OCI-LY1 (cell line): Measurements from ENCODE around the gene PACSIN2.

Source experiments
- CTCF ChIP-seq: fragments of 200-600 bp; sonication (generic), shearing (Covaris generic); IDR thresholded peaks from 2 replicates; pipeline ENCODE4 v1.5.1; 2017; ENCODE audit warnings: mild to moderate bottlenecking, antibody characterized with exemption, low read length, moderate library complexity, mixed read lengths
- EZH2 ChIP-seq: fragments of 200-600 bp; sonication (generic), shearing (Covaris generic); IDR thresholded peaks from 2 replicates; pipeline ENCODE4 v1.8.0; 2017; ENCODE audit warnings: borderline replicate concordance, mixed run types, mild to moderate bottlenecking, antibody characterized with exemption, low read length, moderate library complexity, mixed read lengths

DNA sequence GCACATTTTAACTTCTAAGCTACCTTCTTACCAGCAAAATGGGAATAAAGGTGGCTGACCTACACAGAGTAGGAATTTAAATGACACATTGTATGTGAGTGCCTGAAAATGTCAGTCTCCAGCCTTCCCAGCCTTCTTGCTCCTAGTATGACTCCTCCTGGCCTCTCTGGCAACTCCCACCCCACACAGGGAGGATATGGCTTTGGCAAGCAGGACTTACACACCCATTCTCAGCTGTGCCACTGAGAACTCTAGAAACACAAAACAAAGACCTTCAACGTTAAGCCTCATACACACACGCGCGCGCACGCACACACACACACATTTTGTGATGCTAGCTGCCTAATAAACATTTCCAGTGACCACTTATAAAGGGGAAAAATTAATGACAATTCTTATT is 65.8 kb downstream of the PACSIN2 start:
- TF ChIP-seq CTCF = no peak
- TF ChIP-seq EZH2 = no peak
